ENCODE results near the gene SPDYE4. TPM values are rescaled to one million over a fixed set of nuclear protein-coding genes. Genes with fewer than 3 reads are reported as not detected.
"Not testable (repeated sequence)": the region's sequence is repeated elsewhere in the genome, so short reads cannot be mapped to it uniquely, and the experiment has no call there.

The SPDYE4 gene, protein sequence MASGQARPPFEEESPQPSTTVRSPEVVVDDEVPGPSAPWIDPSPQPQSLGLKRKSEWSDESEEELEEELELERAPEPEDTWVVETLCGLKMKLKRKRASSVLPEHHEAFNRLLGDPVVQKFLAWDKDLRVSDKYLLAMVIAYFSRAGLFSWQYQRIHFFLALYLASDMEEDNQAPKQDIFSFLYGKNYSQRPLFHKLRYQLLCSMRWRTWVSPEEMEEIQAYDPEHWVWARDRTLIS
- total RNA-seq (not detected), polyA plus RNA-seq (not detected)
- long read RNA-seq, donor 1, result 0 reads
- long read RNA-seq, donor 2, result 0 reads
- long read RNA-seq, donor 3, result 0 reads
- long read RNA-seq, donor 4, result 0 reads
- long read RNA-seq, donor 5, result 0 reads

DNA sequence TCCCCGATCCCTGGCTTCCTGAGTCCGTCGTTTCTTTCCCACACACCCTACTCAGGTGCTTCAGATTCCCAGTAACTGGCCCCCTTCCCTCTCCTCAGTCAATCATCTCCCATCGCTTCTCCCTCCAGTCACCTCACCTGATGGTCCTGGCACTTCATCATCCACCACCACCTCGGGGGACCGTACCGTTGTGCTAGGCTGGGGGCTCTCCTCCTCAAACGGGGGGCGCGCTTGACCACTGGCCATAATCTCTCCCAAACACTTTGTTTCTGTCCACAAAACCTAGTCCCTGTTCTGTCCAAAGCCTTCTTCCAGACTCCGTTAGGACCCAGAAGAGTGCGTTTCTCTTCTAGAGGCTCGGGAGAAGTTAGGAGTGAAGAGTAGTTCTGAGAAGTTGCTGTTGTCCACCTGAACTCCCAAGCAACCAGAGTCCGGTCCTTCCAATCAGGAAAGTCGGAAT, at the start of gene SPDYE4:
SPDYE4 (minus strand) TSS at position 410 of the 460 bp plus-strand sequence; CDS start at position 246, 164 bp downstream.
- H3K4me1 ChIP-seq (ENCODE audit: control insufficient read depth in 5 of 5, insufficient read depth in 5 of 5, low read length in 5 of 5), result no peaks in the 10 kb centered on the region
- TF ChIP-seq, protein P1, sequence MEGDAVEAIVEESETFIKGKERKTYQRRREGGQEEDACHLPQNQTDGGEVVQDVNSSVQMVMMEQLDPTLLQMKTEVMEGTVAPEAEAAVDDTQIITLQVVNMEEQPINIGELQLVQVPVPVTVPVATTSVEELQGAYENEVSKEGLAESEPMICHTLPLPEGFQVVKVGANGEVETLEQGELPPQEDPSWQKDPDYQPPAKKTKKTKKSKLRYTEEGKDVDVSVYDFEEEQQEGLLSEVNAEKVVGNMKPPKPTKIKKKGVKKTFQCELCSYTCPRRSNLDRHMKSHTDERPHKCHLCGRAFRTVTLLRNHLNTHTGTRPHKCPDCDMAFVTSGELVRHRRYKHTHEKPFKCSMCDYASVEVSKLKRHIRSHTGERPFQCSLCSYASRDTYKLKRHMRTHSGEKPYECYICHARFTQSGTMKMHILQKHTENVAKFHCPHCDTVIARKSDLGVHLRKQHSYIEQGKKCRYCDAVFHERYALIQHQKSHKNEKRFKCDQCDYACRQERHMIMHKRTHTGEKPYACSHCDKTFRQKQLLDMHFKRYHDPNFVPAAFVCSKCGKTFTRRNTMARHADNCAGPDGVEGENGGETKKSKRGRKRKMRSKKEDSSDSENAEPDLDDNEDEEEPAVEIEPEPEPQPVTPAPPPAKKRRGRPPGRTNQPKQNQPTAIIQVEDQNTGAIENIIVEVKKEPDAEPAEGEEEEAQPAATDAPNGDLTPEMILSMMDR (IDR thresholded peaks at IDR 0.05; ENCODE audit: control extremely low read depth, extremely low read depth), result no peak
- no peak for ATAC-seq (ENCODE audit: insufficient read depth, low FRiP score)
- H3K9me3 ChIP-seq (ENCODE audit: control insufficient read depth in 4 of 4, insufficient read depth in 3 of 4, low read length in 3 of 4), result peaks cover 0 to 1% (median 0%) of the 10 kb centered on the region in 4 donors
- no peak for DNase-seq
- 92 to 96% methylated on average over 15 of the region's 15 CpGs for WGBS, 2 donors
- no peak within 1 kb of the TSS for H3K27ac ChIP-seq (ENCODE audit: low read depth in 1 of 2, low read length in 1 of 2)
- H3K36me3 ChIP-seq (ENCODE audit: control insufficient read depth in 4 of 4, insufficient read depth in 4 of 4, low read length in 4 of 4), result no peaks in the 10 kb centered on the region
- no peak within 1 kb of the TSS for H3K4me3 ChIP-seq
- H3K9ac ChIP-seq (ENCODE audit: insufficient read depth in 1 of 2, low read length in 2 of 2), result no peak within 1 kb of the TSS
- H3K27me3 ChIP-seq (ENCODE audit: control insufficient read depth in 3 of 3, insufficient read depth in 3 of 3, low read length in 2 of 3), result peaks cover 0 to 28% (median 2%) of the 10 kb centered on the region in 3 donors

DNA sequence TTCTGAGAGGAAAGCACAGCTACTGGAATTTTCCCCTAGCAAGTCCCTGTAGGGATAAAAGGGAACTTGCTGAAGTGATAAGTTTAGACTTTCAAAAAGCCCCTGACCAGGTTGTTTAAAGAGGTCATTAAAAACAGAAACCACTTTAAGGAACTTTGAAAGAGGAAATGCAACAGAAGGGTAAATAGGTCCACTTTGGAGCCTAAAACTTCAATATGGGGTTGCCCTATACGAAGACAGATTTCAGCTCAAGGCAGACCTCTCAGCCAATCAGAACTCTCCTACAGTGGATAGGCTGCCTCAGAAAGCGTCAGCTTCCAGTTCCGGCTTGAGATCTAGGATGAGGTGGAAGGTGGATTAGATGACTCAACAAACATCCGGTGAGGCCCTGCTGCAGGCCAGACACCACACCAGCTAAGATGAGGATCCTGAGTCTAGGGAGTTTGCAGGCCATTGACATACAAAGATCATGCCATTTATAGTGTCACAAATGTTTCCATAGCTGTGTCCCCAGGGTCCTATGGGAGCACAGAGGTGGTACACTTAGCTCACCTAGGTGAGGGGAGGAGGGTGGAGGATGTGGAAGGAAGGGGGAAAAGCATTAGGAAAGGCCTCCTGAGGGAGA, 48.7 kb upstream of the SPDYE4 start:
- no peak overlapping the region for H3K4me3 ChIP-seq
- H3K36me3 ChIP-seq (ENCODE audit: control insufficient read depth in 4 of 4, insufficient read depth in 4 of 4, low read length in 4 of 4), result no peaks in the 10 kb centered on the region
- TF ChIP-seq, protein P1 (IDR thresholded peaks at IDR 0.05; ENCODE audit: control extremely low read depth, extremely low read depth), result no peak
- no peak overlapping the region for H3K27ac ChIP-seq (ENCODE audit: low read depth in 1 of 2, low read length in 1 of 2)
- no peak overlapping the region for H3K9ac ChIP-seq (ENCODE audit: insufficient read depth in 1 of 2, low read length in 2 of 2)
- peaks cover 0 to 12% (median 0%) of the 10 kb centered on the region in 4 donors for H3K9me3 ChIP-seq (ENCODE audit: control insufficient read depth in 4 of 4, insufficient read depth in 3 of 4, low read length in 3 of 4)
- DNase-seq, result no peak
- no peak for ATAC-seq (ENCODE audit: insufficient read depth, low FRiP score)
- H3K4me1 ChIP-seq (ENCODE audit: control insufficient read depth in 5 of 5, insufficient read depth in 5 of 5, low read length in 5 of 5), result no peaks in the 10 kb centered on the region
- 35 to 70% methylated on average over 4 of the region's 4 CpGs for WGBS, 2 donors
- H3K27me3 ChIP-seq (ENCODE audit: control insufficient read depth in 3 of 3, insufficient read depth in 3 of 3, low read length in 2 of 3), result peaks cover 0 to 16% (median 0%) of the 10 kb centered on the region in 3 donors

DNA sequence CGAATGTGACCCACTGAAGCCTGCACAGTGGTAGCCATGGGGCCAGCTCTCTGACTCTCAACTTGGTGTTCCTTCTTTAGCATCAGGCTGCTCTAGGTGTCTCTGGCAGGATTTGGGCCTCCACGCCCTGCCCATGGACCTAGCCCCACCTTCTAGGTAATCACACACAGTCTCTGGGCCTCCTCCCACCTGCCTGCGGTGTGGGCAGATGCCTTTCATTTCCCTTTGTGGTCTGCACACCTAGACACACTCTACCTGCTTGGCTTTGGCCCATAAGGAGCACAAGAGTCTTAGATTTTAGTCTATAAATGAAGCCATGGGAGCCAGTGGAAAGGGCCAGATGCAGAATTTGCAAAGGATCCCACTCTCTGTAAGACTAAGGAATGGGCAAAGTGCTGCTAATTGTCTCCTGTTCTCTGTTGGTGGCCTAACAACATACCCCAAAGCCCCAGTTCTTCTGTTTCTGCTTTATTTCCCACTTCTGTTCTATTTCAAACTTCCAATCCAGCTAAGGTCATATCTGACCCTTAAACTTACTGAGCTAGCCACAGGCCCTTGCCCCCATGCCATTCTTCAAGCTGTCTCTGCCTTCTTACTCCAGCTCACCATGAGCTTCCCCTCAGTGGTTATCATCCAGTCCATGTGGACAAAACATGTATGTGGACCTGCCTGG, 48.0 kb upstream of the SPDYE4 start:
- ATAC-seq (ENCODE audit: insufficient read depth, low FRiP score) (no peak), DNase-seq (no peak)
- Histone ChIP-seq H3K27ac (ENCODE audit: low read depth in 1 of 2, low read length in 1 of 2) (no peak overlapping the region), H3K9me3 (ENCODE audit: control insufficient read depth in 4 of 4, insufficient read depth in 3 of 4, low read length in 3 of 4) (peaks cover 0 to 12% (median 0%) of the 10 kb centered on the region in 4 donors), H3K4me3 (no peak overlapping the region), H3K9ac (ENCODE audit: insufficient read depth in 1 of 2, low read length in 2 of 2) (no peak overlapping the region), H3K4me1 (ENCODE audit: control insufficient read depth in 5 of 5, insufficient read depth in 5 of 5, low read length in 5 of 5) (no peaks in the 10 kb centered on the region), H3K36me3 (ENCODE audit: control insufficient read depth in 4 of 4, insufficient read depth in 4 of 4, low read length in 4 of 4) (no peaks in the 10 kb centered on the region), H3K27me3 (ENCODE audit: control insufficient read depth in 3 of 3, insufficient read depth in 3 of 3, low read length in 2 of 3) (peaks cover 0 to 16% (median 0%) of the 10 kb centered on the region in 3 donors)
- WGBS, 2 donors, result 89 to 90% methylated on average over 3 of the region's 3 CpGs
- TF ChIP-seq, protein P1 (IDR thresholded peaks at IDR 0.05; ENCODE audit: control extremely low read depth, extremely low read depth), result no peak

DNA sequence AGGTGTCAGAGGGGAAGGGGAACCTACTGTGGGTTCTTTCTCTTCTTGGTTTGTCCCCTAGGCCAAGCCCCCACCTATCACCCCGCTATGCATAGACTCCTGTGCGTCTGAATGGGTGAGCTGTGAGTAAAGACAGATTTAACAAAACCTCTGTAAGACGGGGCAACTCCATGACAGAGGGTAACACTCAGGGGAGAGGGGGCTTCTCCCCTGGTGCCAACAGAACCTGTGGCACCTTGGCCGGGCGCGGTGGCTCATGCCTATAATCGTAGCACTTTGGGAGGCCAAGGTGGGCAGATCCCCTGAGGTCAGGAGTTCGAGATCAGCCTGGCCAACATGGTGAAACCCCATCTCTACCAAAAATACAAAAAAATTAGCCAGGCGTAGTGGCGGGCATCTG, 47.0 kb upstream of the SPDYE4 start:
- peaks cover 0 to 23% (median 0%) of the 10 kb centered on the region in 3 donors for H3K27me3 ChIP-seq (ENCODE audit: control insufficient read depth in 3 of 3, insufficient read depth in 3 of 3, low read length in 2 of 3)
- ATAC-seq (ENCODE audit: insufficient read depth, low FRiP score); H3K4me1 ChIP-seq (ENCODE audit: control insufficient read depth in 5 of 5, insufficient read depth in 5 of 5, low read length in 5 of 5); H3K4me3 ChIP-seq; DNase-seq; H3K27ac ChIP-seq (ENCODE audit: low read depth in 1 of 2, low read length in 1 of 2); H3K9ac ChIP-seq (ENCODE audit: insufficient read depth in 1 of 2, low read length in 2 of 2); H3K36me3 ChIP-seq (ENCODE audit: control insufficient read depth in 4 of 4, insufficient read depth in 4 of 4, low read length in 4 of 4); H3K9me3 ChIP-seq (ENCODE audit: control insufficient read depth in 4 of 4, insufficient read depth in 3 of 4, low read length in 3 of 4): not testable (repeated sequence)
- 93 to 95% methylated on average over 10 of the region's 10 CpGs for WGBS, 2 donors
